Endodermal cell (in vitro differentiated cells): Measurements from ENCODE around the gene STK4. TPM values are rescaled to one million over a fixed set of nuclear protein-coding genes. Genes with fewer than 3 reads are reported as not detected.

Source experiments
- DNase-seq: peaks from one replicate; pipeline ENCODE4 v3.0.0-alpha.2; 2017
- H3K27ac ChIP-seq: 2 replicates; pipeline ENCODE4 v1.5.1; 2013; ENCODE audit warnings: mild to moderate bottlenecking, low read depth, low read length, moderate library complexity
- H3K27me3 ChIP-seq: 2 replicates; pipeline ENCODE4 v1.6.1; 2013; ENCODE audit warnings: mild to moderate bottlenecking, low read length, moderate library complexity; ENCODE audit not compliant: insufficient read depth, control insufficient read depth, poor library complexity, severe bottlenecking
- H3K36me3 ChIP-seq: 2 replicates; pipeline ENCODE4 v1.7.0; 2013; ENCODE audit warnings: mild to moderate bottlenecking, low read length, moderate library complexity; ENCODE audit not compliant: control insufficient read depth, insufficient read depth
- H3K4me1 ChIP-seq: one replicate; pipeline ENCODE4 v1.7.0; 2013; ENCODE audit warnings: low read length; ENCODE audit not compliant: control insufficient read depth, insufficient read depth
- H3K4me3 ChIP-seq: 2 replicates; pipeline ENCODE4 v1.5.1; 2013; ENCODE audit warnings: mild to moderate bottlenecking, low read length, moderate library complexity
- H3K9ac ChIP-seq: 2 replicates; pipeline ENCODE4 v1.6.1; 2013; ENCODE audit warnings: mild to moderate bottlenecking, low read length, moderate library complexity; ENCODE audit not compliant: poor library complexity, severe bottlenecking; ENCODE audit errors: extremely low read depth
- H3K9me3 ChIP-seq: 2 replicates; pipeline ENCODE4 v1.6.1; 2013; ENCODE audit warnings: mild to moderate bottlenecking, low read length, moderate library complexity; ENCODE audit not compliant: control insufficient read depth
- H3K27ac Mint-ChIP-seq: 2 replicates; pipeline ENCODE4 v1.8.0; 2020; ENCODE audit warnings: mixed read lengths
- H3K27me3 Mint-ChIP-seq: 2 replicates; pipeline ENCODE4 v1.8.0; 2021; ENCODE audit warnings: mild to moderate bottlenecking, mixed read lengths; ENCODE audit not compliant: insufficient read depth
- H3K36me3 Mint-ChIP-seq: 2 replicates; pipeline ENCODE4 v1.8.0; 2020; ENCODE audit warnings: low read depth, mixed read lengths
- H3K4me1 Mint-ChIP-seq: 2 replicates; pipeline ENCODE4 v1.8.0; 2020; ENCODE audit warnings: mixed read lengths
- H3K4me3 Mint-ChIP-seq: 2 replicates; pipeline ENCODE4 v1.8.0; 2020; ENCODE audit warnings: mild to moderate bottlenecking, moderate library complexity, mixed read lengths
- H3K9me3 Mint-ChIP-seq: 2 replicates; pipeline ENCODE4 v1.8.0; 2020; ENCODE audit warnings: mild to moderate bottlenecking, mixed read lengths
- CTCF ChIP-seq: fragments of 200-600 bp; sonication (generic); conservative IDR thresholded peaks from 2 replicates; pipeline ENCODE4 v1.5.0; 2021; ENCODE audit warnings: antibody characterized with exemption, mild to moderate bottlenecking
- WGBS, 2 experiments: methylation state at CpG; one replicate each; pipeline versions ENCODE4 v1.1.5 to v1.1.7; 2013; ENCODE audit warnings: missing lambda C conversion rate in 2 of 2, mixed read lengths in 1 of 2; ENCODE audit not compliant: insufficient coverage in 1 of 2, insufficient read length in 1 of 2; 5-methylcytosine and 5-hydroxymethylcytosine counted together
- total RNA-seq, 2 donors: library from RNA; stranded (reverse); fragmentation: NEBNext Ultra II Directional in 1 of 2; extraction: Animal tissue kit (Norgen Biotek cat#: 25700) in 1 of 2; gene quantifications; 2 replicates in 1 of 2; 3 replicates in 1 of 2; pipeline ENCODE4 v1.2.1, GENCODE V29; 2021

The STK4 gene
- total RNA-seq, 2 donors from 2014 or later: 29.2 to 33.1 TPM

- no peak overlapping the region for H3K9ac ChIP-seq
Observed at GRCh38 chr20:45128099-45128498, 161.8 kb downstream of the STK4 start.

More at GRCh38 chr20:45128099-45128498, 161.8 kb downstream of the STK4 start:
- TF ChIP-seq CTCF: no peak
- Histone ChIP-seq H3K9me3 (no peaks in the 10 kb centered on the region), H3K4me3 (no peak overlapping the region), H3K4me1 (no peaks in the 10 kb centered on the region), H3K27me3 (peaks cover 41% of the 10 kb centered on the region), H3K27ac (no peak overlapping the region), H3K36me3 (no peaks in the 10 kb centered on the region)
- H3K27me3 Mint-ChIP-seq: peaks cover 17% of the 10 kb centered on the region
- no peak overlapping the region for H3K4me3 Mint-ChIP-seq
- no peaks in the 10 kb centered on the region for H3K4me1 Mint-ChIP-seq
- no peak for DNase-seq
- H3K36me3 Mint-ChIP-seq: no peaks in the 10 kb centered on the region
- H3K27ac Mint-ChIP-seq: no peak overlapping the region
- H3K9me3 Mint-ChIP-seq: no peaks in the 10 kb centered on the region
- 78 to 80% methylated on average over 2 of the region's 2 CpGs for WGBS, 2 experiments

Other genes with a start within 250 kb of the STK4 start
- gene KCNK15, start 220.6 kb upstream of the STK4 start, total RNA-seq: under 1 TPM; 0.15 to 0.22 TPM
- gene RIMS4, start 156.0 kb upstream of the STK4 start, total RNA-seq: 10 to 100 TPM in 1 of 2 donors, 1 to 10 TPM in 1; 4.3 to 13.0 TPM
- gene YWHAB, start 80.8 kb upstream of the STK4 start, total RNA-seq: 100 to 1,000 TPM; 183 to 193 TPM
- 100 to 1,000 TPM; 129 to 142 TPM for gene PABPC1L, start 56.5 kb upstream of the STK4 start, total RNA-seq
- gene TOMM34, start 6.1 kb upstream of the STK4 start, total RNA-seq: 10 to 100 TPM; 43.6 to 43.9 TPM
- 1 to 10 TPM in 1 of 2 donors, under 1 TPM in 1; 0.18 to 1.5 TPM for gene KCNS1, start 134.6 kb downstream of the STK4 start, total RNA-seq
- gene WFDC5, start 148.7 kb downstream of the STK4 start, total RNA-seq: not detected
- not detected for gene WFDC12, start 158.0 kb downstream of the STK4 start, total RNA-seq
- not detected for gene PI3, start 208.4 kb downstream of the STK4 start, total RNA-seq
- under 1 TPM in 1 of 2 donors, not detected in 1; 0.46 TPM for gene SEMG1, start 240.5 kb downstream of the STK4 start, total RNA-seq